GM18507 (cell line): ENCODE data around the gene SFTA2.
"Not testable (repeated sequence)": the region's sequence is repeated elsewhere in the genome, so short reads cannot be mapped to it uniquely, and the experiment has no call there.

ENCODE experiments used
- DNase-seq: peaks from one replicate; pipeline ENCODE4 v3.0.0; 2011; ENCODE audit warnings: low read depth; ENCODE audit not compliant: insufficient read length; ENCODE audit errors: extremely low spot score
- FAIRE-seq: peaks from 2 replicates; lab custom pipeline; 2011; peaks lifted over from hg19 to GRCh38; lab: Jason Lieb, UNC

SFTA2 gene

DNA sequence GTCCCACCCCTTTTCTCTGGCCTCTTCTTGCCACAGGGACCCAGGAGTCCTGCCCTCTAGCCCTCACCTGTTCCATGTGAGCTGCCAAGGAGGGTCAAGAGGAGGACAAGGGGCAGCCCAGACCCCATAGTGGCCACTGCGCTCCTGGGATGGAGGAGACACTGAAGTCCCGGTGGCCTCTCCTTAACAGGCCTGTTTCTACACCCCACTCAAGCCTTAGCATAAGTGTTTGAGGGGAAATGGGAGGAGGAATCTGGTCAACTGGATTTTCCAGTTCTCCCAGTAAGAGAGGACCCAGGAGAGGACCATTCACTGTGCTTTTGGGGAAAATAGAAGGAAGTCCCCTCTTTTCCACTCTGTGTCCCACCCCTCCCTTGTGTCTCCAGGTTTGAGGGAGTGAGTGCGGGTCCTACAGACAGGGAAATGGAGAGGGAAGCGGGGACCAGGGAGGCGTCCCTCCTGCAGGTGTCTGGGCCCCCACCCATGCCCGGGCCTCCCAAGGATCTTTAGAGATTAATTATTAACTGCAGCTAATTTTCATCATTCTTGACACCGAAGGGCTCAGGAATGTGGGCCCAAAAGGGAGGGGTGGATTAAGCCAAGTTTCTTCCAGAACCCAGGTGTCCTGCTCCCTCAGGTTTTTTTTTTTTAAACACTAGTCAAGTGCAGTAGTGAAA, at the start of gene SFTA2:
SFTA2 (minus strand) TSS at position 202 of the 677 bp plus-strand sequence; CDS start at position 128, 74 bp downstream.
- FAIRE-seq: no peak
- no peak for DNase-seq

DNA sequence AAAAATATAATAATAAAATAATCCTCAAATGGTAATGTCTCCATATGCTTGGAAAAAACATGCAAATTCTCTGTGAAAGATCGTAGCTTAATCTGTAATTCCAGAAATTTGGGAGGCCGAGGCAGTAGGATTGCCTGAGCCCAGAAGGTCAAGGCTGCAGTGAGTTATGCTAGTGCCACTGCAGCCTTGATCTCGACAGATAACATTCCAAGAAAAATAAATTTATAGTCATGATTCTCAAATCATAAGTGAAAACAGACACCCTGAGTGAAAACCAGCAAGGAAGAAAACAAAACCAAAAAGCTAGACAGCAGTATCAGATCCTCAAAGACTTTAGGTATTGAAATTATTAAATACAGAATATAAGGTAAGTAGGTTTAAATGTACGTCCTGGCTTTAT, 47.7 kb upstream of the SFTA2 start:
- FAIRE-seq (no peak), DNase-seq (no peak)

DNA sequence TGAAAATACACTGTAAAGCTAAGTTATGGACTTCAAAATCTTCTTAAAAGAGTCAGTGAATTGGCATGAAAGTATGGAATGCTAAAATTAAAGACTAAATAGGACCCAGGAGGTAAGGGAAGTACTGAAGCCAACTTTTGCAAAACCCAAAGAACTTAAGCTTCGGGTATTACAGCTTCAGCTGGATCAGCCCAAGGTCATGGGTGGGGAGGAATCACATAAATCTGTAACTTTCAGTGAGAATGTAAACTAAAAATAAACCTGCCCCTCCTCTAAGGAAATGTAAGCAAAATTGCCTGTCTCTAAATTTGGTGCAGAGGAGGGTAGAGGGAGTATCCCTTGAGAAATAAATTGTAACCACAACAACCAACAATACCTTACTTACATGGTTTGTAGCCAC, 47.2 kb upstream of the SFTA2 start:
- no peak for FAIRE-seq
- no peak for DNase-seq

DNA sequence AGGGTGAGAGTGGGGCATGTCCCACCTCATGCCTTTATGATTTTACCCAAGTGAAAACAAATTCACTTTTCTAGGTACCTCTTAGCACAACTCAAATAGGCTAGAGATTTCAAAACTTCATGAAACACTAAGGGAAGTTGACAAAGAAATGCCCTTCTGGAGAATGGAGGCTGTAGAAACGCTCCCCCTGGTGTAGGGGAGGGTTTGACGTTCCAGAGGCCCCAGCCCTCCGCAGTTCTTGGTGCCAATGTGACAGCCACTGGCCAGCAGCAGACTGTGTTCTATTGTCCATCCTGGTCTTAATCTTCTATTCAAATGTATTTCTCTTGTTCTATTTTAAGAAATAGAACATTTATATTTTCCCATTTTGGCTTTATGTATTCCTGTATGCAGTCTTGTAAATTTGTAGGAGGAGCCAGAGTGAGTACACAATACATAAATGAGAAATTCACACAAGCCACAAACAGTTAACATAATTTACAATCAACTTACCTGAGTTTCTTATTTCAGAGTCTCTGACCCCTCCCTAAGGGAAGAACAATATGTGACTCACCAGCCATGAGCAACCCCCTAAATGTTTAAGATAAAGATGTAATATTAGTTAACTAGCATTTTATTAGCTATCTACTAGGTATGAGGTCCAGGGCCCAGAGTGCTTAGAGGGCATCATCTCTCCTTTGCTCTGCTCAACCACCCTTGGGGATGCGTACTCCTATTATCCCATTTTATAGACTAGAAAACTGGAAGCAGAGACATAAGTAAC, 42.7 kb upstream of the SFTA2 start:
- FAIRE-seq: no peak

DNA sequence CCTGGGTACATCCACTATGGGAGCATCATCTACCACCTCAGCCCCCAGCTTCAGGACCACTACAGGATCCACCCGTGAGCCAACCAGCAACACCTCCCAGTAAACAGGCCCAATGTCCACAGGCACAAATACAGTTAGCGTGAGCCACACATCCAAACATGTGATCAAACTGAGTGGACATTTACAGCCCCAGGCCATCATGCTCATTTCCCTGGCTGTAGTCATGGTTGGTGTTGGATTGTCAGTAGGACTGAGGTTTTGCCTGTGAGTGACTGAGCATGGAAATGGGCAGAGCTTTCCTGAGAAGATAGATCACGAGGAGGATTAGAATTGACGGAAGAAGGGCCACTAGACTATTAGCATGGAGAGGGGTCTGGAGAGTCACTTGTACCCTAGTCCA, 40.8 kb upstream of the SFTA2 start:
- DNase-seq (no peak), FAIRE-seq (no peak)

More for the DNA sequence above, 42.7 kb upstream of the SFTA2 start:
- no peak for DNase-seq

DNA sequence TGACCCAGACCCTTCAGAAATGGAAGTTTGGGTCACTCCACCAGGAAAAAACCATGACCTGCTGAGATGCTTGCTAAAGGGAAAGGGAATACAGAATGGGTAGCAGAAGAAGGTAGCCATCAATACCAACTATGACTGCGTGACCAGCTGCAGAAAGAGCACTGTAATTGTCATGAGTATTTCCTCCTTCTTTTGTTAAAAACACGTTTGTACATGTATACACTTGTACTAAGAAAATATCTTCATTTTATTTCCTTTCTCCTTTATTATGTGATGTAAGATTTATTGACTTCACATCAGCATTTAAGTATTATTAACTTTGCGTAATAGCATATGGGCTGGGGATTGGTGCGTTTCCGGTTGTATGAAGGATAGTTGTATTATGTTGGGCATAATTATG, 39.0 kb upstream of the SFTA2 start:
- DNase-seq (no peak), FAIRE-seq (no peak)

DNA sequence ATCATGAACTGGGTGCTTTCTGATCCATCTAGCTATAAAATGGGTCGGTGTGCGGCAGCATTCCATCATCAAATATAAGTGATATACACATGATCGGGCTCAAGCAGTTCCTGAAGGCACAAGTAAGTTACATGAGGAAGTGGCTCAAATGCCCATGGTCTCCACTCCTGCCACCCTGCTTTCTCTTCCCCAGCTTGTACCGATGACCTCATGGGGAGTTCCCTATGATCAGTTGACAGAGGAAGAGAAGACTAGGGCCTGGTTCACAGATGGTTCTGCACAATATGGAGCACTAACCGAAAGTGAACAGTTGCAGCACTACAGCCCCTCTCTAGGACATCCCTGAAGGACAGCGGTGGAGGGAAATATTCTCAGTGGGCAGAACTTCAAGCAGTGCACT, 37.2 kb upstream of the SFTA2 start:
- not testable (repeated sequence) for DNase-seq, FAIRE-seq

DNA sequence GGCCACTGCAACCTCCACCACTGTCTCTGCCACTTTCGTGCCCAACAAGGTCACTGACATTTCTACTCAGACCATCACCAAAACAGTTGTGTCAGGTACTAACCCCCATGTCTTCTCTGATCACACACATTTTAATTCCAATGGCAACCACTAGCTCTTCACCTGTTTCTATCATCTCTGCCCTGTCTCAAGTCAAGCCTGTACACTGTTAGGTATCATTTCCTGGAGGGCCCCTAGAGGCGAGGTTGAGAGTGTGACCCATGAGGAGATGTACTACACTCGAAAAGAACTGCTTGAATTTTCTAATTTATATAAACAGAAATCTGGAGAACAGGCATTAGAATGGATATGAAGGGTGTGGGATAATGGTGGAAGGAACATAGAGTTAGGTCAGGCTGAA, 34.2 kb upstream of the SFTA2 start:
- peak; percentile 50 for FAIRE-seq
- DNase-seq: no peak

DNA sequence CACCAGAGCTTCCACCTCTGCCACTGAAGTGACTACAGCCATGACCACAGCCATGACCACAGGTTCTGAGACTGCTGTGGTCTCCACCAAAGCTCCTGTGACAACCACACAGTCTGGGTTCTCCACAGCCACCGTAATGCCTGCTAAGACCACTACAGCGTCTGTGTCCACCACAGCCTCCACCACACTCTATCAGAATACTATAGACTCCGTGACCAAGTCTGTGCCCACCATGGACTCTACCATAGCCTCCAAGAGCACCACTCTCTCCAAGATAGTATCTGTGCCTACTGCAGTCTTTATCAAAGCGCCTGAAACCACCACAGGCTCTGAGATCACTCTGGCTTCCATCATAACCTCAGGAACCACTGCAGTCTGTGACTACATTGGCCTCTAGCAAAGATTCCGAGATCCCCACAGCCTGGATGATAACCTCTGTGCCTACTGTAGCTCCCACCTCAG, 33.2 kb upstream of the SFTA2 start:
- no peak for FAIRE-seq
- no peak for DNase-seq

DNA sequence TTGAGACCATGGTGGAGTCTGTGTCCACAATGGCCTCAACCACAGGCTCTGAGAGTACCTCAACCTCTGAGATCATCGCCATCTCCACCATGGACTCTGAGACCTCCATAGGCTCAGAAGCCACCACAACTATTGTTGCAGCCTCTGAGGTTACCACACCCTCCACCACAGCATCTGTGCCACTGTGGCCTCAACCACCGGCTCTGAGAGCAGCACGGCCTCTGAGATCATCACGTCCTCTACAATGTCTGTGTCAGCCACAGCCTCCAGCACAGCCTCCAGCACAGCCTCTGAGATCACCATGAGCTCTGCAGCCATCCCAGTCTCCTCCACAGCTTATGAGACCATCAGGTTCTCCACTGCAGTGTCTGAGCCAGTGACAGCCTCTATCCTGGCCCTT, 32.1 kb upstream of the SFTA2 start:
- DNase-seq: no peak
- FAIRE-seq: no peak

DNA sequence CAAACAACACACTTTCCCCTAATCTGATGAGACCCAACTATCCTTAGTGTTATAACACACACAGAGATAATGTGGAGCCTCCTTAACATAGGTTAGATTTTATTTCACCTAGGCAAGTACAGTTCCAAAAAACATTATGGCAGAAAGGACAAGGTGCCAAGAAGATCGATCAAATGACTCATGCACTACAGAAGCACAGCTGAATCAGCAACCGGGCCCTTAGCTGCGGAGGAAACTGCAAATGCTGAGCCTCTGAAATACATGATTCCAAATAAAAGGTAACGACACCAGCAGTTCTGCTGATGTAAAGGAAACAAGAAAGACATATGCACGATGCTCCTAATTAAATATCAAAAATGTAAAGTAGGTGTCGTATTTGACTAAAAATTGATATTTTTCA, 31.7 kb upstream of the SFTA2 start:
- FAIRE-seq (no peak), DNase-seq (no peak)

DNA sequence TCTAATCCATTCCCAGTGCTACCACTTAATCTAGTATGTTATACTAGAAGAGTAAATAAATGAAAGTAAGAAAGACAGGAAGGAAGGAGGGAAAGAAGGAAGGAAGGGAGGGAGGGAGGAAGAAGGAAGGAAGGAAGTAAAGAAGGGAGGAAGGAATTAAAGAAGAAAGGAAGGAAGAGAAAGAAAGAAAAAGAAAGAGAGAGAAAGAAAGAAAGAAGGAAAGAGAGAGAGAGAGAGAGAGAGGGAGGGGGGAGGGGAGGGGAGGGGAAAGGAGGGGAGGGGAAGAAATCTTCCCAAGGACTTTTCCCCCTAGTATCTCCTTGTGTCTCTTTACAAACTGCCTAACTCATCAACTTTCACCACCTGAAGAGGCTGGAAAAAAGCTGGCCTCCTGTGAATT, 30.7 kb upstream of the SFTA2 start:
- no peak for FAIRE-seq
- no peak for DNase-seq

DNA sequence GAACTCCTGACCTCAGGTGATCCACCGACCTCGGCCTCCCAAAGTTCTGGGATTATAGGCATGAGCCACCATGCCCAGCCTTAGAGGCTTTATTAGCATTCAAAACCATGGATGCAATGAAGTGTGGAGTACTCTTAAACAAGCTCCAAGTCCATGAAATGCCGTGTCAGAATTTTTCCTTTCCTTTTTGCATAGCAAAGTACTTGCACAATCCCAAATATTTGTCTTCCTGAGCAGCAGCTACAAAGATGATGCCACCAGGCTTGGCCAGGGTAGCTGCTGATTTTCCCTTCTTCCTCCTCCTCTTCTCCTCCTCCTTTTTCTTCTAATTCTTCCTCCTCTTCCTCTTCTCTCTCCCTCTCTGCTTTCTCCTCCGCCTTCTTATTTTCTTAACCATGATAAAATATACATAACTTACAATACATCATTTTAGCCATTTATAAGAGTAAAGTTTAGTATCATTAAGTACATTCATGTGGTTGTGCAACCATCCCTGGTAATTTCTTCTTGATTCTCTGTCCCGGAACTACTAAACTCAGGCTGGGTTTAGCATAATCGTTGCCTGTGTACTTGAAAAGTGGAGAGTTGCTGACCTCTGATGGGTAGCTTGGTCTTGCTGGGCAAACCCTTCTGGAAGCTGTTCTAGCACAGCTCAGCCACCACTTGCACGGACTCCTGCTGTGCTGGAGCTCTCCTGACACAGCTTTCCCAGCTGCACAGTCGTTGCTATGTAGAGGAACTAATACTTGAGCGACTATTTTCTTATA, 29.1 kb upstream of the SFTA2 start:
- FAIRE-seq (no peak), DNase-seq (no peak)

DNA sequence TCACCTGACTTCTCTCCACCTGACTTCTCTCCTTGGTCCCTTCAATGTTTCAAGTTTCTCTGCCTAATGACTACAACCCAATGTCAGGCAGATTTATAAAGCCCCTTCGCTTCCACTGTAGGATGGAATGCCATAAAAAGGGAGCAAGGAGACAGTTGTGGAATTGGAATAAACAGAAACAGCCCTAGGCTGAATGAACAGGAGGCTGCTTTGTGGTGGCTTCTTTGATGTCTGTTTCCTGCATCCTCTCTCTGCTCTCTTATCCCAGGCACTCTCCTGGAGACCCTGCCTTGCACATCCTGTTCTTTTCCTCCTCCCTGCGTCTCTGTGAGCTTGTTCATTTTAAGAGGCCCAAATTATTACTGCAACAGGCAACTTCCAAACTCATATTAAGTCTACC, 25.7 kb upstream of the SFTA2 start:
- FAIRE-seq (no peak), DNase-seq (no peak)

DNA sequence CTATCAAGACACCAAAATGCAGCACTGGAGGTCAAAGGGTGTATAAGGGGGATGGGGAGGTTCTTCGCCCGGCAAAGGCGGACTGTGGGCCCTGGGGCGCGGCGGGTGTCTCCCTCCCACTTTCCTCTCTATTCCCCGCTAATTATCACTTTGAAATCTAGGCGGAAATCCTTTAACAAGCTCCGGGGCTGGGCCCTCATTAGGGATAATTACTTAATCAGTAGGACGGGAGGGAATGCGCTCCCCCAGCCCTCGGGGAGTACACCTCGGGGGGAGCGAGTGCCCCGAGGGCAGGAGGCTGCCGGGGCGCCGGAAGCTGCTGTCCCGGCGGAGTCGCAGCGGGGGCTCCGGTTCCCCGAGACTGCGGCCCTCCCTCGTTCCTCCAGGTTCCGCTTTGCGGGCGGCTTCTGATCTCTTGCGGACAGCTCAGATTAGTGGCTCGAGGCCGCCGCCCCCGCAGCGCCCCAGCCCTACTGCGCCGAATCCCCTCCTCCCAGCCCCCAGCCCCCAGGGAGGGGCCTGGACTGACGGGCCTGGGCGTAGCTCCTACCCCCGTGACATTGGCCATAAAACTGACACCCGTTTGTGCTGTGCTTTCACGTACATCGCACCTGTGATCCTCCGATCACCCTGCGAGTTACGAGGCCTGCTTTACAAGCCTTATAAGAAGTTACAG, 23.5 kb upstream of the SFTA2 start:
- DNase-seq (peak; percentile 55), FAIRE-seq (no peak)

DNA sequence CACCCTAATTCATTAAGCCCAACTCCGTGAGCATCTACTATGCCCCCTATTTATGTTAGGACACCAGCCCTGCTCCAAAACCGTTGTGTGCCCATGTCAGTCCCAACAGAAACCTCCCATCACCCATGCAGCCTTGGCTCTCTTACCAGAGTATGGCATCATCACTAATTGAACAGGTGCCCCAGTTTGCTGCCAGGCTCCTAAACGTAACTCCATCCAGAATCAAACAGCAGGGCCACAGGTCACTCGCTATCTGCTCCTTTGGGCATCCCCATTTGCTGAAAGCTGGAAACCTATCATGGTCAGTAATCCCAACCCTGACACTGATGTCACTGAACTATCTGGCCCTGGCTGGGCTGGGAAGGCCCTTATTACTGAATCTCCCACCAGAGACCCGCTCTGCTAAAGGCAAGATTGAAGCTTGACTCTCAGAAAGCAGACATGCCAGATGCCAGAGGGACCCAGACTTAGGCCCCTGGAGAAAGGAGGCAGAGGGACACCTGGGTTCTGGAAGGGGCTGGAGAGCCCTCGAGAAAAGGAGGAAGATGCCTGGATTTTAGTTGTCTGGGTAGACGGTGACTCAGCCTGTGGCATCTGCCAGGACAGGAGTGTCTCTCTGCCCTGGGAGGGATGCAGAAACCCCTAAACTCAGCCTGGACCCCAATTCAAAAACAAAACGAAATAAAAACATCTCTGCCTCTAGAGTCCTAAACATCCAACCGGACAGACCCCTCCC, 22.8 kb upstream of the SFTA2 start:
- DNase-seq: no peak
- FAIRE-seq: no peak

DNA sequence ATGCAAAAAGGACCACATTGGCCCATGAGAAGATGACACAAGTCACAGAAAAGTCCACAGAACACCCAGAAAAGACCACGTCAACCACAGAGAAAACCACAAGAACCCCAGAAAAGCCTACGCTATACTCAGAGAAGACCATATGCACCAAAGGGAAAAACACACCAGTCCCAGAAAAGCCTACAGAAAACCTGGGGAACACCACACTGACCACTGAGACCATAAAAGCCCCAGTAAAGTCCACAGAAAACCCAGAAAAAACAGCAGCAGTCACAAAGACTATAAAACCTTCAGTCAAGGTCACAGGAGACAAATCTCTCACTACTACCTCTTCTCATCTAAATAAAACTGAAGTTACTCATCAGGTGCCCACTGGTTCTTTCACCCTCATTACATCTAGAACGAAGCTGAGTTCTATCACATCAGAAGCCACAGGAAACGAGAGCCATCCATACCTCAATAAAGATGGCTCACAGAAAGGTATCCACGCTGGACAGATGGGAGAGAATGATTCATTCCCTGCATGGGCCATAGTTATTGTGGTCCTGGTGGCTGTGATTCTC, 20.0 kb upstream of the SFTA2 start:
- FAIRE-seq: no peak
- no peak for DNase-seq

DNA sequence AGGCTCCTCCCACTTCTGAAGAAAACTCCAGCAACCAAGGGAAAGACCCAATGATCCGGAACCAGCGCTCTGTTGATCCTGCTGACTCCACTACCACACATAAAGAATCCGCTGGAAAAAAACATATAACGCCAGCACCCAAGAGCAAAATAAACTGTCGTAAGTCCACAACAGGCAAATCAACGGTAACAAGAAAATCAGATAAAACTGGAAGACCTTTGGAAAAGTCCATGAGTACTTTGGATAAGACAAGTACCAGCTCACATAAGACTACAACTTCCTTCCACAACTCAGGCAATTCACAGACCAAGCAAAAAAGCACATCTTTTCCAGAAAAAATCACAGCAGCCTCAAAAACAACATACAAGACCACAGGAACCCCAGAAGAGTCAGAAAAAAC, 16.8 kb upstream of the SFTA2 start:
- FAIRE-seq: no peak
- DNase-seq: no peak

DNA sequence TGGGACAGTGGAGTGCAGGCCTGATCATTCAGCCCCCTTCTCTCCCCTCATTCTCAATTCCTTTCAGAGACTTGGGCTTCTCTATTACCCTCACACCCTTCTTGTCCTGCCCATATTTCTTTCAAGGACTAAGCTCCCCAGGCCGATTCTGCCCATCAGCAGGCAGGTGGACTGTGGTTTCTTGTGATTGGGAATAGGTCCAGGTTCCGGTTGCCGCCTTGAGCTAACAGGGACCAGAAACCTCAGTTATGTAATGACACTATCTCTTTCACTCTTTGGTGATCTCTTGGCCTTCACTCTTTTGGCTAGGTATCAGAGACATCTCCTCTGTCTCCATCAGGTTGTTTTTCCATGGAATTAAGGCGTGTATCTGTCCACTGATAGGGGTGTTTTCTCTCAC, 15.3 kb upstream of the SFTA2 start:
- FAIRE-seq (no peak), DNase-seq (no peak)
